ENCODE results near the gene HTR2B.

The HTR2B gene

GRCh38 chr2:231134910-231135655, 10.2 kb upstream of the HTR2B start:
- Histone ChIP-seq H3K4me1 (ENCODE audit: control insufficient read depth in 5 of 5, insufficient read depth in 5 of 5, low read length in 5 of 5) (peaks cover 0 to 6% (median 3%) of the 10 kb centered on the region in 5 donors), H3K27me3 (ENCODE audit: control insufficient read depth in 5 of 5, insufficient read depth in 4 of 5, low read length in 5 of 5) (no peaks in the 10 kb centered on the region), H3K36me3 (ENCODE audit: control insufficient read depth in 5 of 5, insufficient read depth in 5 of 5, low read length in 5 of 5) (peaks cover 0 to 6% (median 4%) of the 10 kb centered on the region in 5 donors), H3K9ac (ENCODE audit: low read length in 5 of 5) (no peak overlapping the region), H3K4me3 (ENCODE audit: low read depth in 1 of 5, low read length in 5 of 5) (no peak overlapping the region), H3K9me3 (ENCODE audit: control insufficient read depth in 5 of 5, low read length in 5 of 5) (no peaks in the 10 kb centered on the region), H3K27ac (ENCODE audit: low read depth, low read length) (no peak overlapping the region)

DNA sequence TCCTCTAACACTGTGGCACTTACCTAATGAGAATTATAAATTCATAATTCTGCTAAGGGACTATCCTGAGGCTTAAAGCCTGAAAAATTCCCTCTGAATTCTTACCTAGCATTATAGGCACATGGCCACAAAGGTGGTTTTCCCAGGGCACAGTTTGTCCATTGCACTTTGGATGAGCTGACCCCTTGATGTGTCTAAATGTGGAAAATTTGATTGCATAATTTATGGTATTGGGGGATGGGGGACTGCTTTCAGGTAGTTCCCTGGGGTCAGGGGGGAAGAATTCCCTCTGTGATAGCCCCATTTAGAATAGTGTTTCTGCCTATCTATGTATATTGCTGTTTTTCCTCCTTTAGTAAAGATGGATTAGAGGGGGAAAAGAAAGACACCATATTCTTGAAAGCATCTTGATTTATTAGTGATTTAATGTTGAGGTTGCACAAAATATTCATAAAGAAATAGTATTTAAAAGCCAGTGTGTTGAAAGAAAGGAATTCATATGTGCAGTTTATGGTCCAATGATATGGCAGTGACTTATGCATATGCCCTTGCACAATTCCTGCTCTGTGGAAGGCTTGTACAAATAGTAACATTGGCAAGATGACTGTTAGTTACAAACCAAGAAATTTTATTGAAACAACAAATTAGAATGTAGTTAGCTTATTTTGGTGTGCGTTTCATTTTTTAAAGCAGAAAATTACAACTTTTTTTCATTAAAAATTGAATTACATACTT, 8.7 kb upstream of the HTR2B start:
- Histone ChIP-seq H3K27ac (ENCODE audit: low read depth, low read length) (no peak overlapping the region), H3K9ac (ENCODE audit: low read length in 5 of 5) (no peak overlapping the region), H3K4me1 (ENCODE audit: control insufficient read depth in 5 of 5, insufficient read depth in 5 of 5, low read length in 5 of 5) (peaks cover 0 to 6% (median 3%) of the 10 kb centered on the region in 5 donors), H3K36me3 (ENCODE audit: control insufficient read depth in 5 of 5, insufficient read depth in 5 of 5, low read length in 5 of 5) (peaks cover 0 to under 1% (median 0%) of the 10 kb centered on the region in 5 donors), H3K4me3 (ENCODE audit: low read depth in 1 of 5, low read length in 5 of 5) (no peak overlapping the region), H3K9me3 (ENCODE audit: control insufficient read depth in 5 of 5, low read length in 5 of 5) (no peaks in the 10 kb centered on the region), H3K27me3 (ENCODE audit: control insufficient read depth in 5 of 5, insufficient read depth in 4 of 5, low read length in 5 of 5) (no peaks in the 10 kb centered on the region)

DNA sequence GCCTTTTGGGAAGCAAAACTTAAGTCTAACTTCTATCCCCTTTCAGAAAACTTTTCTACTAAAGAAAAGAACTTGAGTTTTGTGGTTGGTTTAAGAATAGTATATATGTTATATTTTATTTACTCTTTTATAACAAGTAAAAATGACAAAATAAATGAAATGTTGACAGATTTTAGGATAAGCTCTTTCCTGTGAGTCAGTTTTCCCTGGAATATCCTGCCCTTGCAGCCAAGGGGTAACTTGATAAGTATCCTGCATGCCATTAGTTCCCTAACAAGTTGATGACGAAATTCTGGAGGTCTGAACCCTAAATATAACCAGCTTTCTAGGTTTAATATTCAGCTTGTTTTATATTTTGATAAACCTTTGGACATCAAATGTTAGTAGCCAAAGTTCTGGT, 7.3 kb upstream of the HTR2B start:
- Histone ChIP-seq H3K4me1 (ENCODE audit: control insufficient read depth in 5 of 5, insufficient read depth in 5 of 5, low read length in 5 of 5) (peaks cover 0 to 6% (median 3%) of the 10 kb centered on the region in 5 donors), H3K27ac (ENCODE audit: low read depth, low read length) (no peak overlapping the region), H3K27me3 (ENCODE audit: control insufficient read depth in 5 of 5, insufficient read depth in 4 of 5, low read length in 5 of 5) (no peaks in the 10 kb centered on the region), H3K9ac (ENCODE audit: low read length in 5 of 5) (no peak overlapping the region), H3K36me3 (ENCODE audit: control insufficient read depth in 5 of 5, insufficient read depth in 5 of 5, low read length in 5 of 5) (no peaks in the 10 kb centered on the region), H3K9me3 (ENCODE audit: control insufficient read depth in 5 of 5, low read length in 5 of 5) (no peaks in the 10 kb centered on the region), H3K4me3 (ENCODE audit: low read depth in 1 of 5, low read length in 5 of 5) (no peak overlapping the region)

GRCh38 chr2:231130336-231131056, 5.7 kb upstream of the HTR2B start:
- Histone ChIP-seq H3K4me1 (ENCODE audit: control insufficient read depth in 5 of 5, insufficient read depth in 5 of 5, low read length in 5 of 5) (peaks cover 0 to 6% (median 3%) of the 10 kb centered on the region in 5 donors), H3K27ac (ENCODE audit: low read depth, low read length) (no peak overlapping the region), H3K4me3 (ENCODE audit: low read depth in 1 of 5, low read length in 5 of 5) (no peak overlapping the region), H3K9ac (ENCODE audit: low read length in 5 of 5) (no peak overlapping the region), H3K27me3 (ENCODE audit: control insufficient read depth in 5 of 5, insufficient read depth in 4 of 5, low read length in 5 of 5) (no peaks in the 10 kb centered on the region), H3K36me3 (ENCODE audit: control insufficient read depth in 5 of 5, insufficient read depth in 5 of 5, low read length in 5 of 5) (no peaks in the 10 kb centered on the region), H3K9me3 (ENCODE audit: control insufficient read depth in 5 of 5, low read length in 5 of 5) (no peaks in the 10 kb centered on the region)

GRCh38 chr2:231129216-231129615, 4.4 kb upstream of the HTR2B start:
- H3K9me3 ChIP-seq (ENCODE audit: control insufficient read depth in 5 of 5, low read length in 5 of 5), result no peaks in the 10 kb centered on the region
- no peaks in the 10 kb centered on the region for H3K36me3 ChIP-seq (ENCODE audit: control insufficient read depth in 5 of 5, insufficient read depth in 5 of 5, low read length in 5 of 5)
- H3K4me1 ChIP-seq (ENCODE audit: control insufficient read depth in 5 of 5, insufficient read depth in 5 of 5, low read length in 5 of 5), result peaks cover 0 to 9% (median 2%) of the 10 kb centered on the region in 5 donors
- H3K4me3 ChIP-seq (ENCODE audit: low read depth in 1 of 5, low read length in 5 of 5), result no peak overlapping the region
- H3K27ac ChIP-seq (ENCODE audit: low read depth, low read length), result no peak overlapping the region
- no peaks in the 10 kb centered on the region for H3K27me3 ChIP-seq (ENCODE audit: control insufficient read depth in 5 of 5, insufficient read depth in 4 of 5, low read length in 5 of 5)
- H3K9ac ChIP-seq (ENCODE audit: low read length in 5 of 5), result no peak overlapping the region

- Histone ChIP-seq H3K27me3 (ENCODE audit: control insufficient read depth in 5 of 5, insufficient read depth in 4 of 5, low read length in 5 of 5) (no peaks in the 10 kb centered on the region), H3K9me3 (ENCODE audit: control insufficient read depth in 5 of 5, low read length in 5 of 5) (no peaks in the 10 kb centered on the region), H3K4me3 (ENCODE audit: low read depth in 1 of 5, low read length in 5 of 5) (no peak overlapping the region), H3K27ac (ENCODE audit: low read depth, low read length) (no peak overlapping the region), H3K36me3 (ENCODE audit: control insufficient read depth in 5 of 5, insufficient read depth in 5 of 5, low read length in 5 of 5) (no peaks in the 10 kb centered on the region), H3K9ac (ENCODE audit: low read length in 5 of 5) (no peak overlapping the region), H3K4me1 (ENCODE audit: control insufficient read depth in 5 of 5, insufficient read depth in 5 of 5, low read length in 5 of 5) (peaks cover 0 to 15% (median 1%) of the 10 kb centered on the region in 5 donors)
Observed at GRCh38 chr2:231128541-231128940, 3.7 kb upstream of the HTR2B start.

DNA sequence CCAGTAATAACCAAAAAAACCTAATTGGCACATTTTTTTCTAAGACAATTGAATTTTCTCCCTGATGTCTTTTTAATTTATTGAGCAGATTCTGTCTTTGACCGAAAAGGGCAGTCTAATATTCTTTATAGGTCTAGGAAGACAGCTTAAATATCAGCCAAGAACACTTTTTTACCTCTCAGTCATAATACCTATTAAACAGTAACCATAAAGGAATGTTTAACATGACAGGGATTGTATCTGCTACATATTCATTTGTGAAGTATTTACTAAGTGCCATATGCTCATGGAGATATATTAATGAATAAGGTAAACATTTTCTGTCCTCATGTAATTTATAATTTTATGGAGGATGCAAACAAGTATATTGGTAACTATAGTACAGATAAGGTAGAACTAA, 3.1 kb upstream of the HTR2B start:
- Histone ChIP-seq H3K36me3 (ENCODE audit: control insufficient read depth in 5 of 5, insufficient read depth in 5 of 5, low read length in 5 of 5) (no peaks in the 10 kb centered on the region), H3K4me1 (ENCODE audit: control insufficient read depth in 5 of 5, insufficient read depth in 5 of 5, low read length in 5 of 5) (peaks cover 0 to 19% (median 4%) of the 10 kb centered on the region in 5 donors), H3K9ac (ENCODE audit: low read length in 5 of 5) (no peak overlapping the region), H3K9me3 (ENCODE audit: control insufficient read depth in 5 of 5, low read length in 5 of 5) (no peaks in the 10 kb centered on the region), H3K4me3 (ENCODE audit: low read depth in 1 of 5, low read length in 5 of 5) (no peak overlapping the region), H3K27ac (ENCODE audit: low read depth, low read length) (no peak overlapping the region), H3K27me3 (ENCODE audit: control insufficient read depth in 5 of 5, insufficient read depth in 4 of 5, low read length in 5 of 5) (no peaks in the 10 kb centered on the region)

DNA sequence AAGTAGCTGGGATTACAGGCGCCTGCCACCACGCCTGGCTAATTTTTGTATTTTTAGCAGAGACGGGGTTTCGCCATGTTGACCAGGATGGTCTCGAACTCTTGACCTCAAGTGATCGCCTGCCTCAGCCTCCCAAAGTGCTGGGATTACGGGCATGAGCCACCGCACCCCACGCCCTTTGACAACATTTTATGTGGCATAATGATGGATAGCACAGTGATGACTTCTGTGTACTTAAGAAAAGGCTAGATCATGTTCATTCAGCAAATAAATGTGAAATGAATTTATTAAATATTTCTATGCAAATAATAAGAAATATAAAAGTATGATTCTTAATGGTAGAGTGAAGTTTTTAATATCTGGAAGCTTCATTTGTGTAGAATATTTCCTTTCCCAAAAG, 2.6 kb upstream of the HTR2B start:
- no peaks in the 10 kb centered on the region for H3K9me3 ChIP-seq (ENCODE audit: control insufficient read depth in 5 of 5, low read length in 5 of 5)
- H3K27ac ChIP-seq (ENCODE audit: low read depth, low read length), result no peak overlapping the region
- no peaks in the 10 kb centered on the region for H3K36me3 ChIP-seq (ENCODE audit: control insufficient read depth in 5 of 5, insufficient read depth in 5 of 5, low read length in 5 of 5)
- H3K4me1 ChIP-seq (ENCODE audit: control insufficient read depth in 5 of 5, insufficient read depth in 5 of 5, low read length in 5 of 5), result peaks cover 0 to 17% (median 4%) of the 10 kb centered on the region in 5 donors
- no peak overlapping the region for H3K9ac ChIP-seq (ENCODE audit: low read length in 5 of 5)
- H3K27me3 ChIP-seq (ENCODE audit: control insufficient read depth in 5 of 5, insufficient read depth in 4 of 5, low read length in 5 of 5), result no peaks in the 10 kb centered on the region
- H3K4me3 ChIP-seq (ENCODE audit: low read depth in 1 of 5, low read length in 5 of 5), result no peak overlapping the region

DNA sequence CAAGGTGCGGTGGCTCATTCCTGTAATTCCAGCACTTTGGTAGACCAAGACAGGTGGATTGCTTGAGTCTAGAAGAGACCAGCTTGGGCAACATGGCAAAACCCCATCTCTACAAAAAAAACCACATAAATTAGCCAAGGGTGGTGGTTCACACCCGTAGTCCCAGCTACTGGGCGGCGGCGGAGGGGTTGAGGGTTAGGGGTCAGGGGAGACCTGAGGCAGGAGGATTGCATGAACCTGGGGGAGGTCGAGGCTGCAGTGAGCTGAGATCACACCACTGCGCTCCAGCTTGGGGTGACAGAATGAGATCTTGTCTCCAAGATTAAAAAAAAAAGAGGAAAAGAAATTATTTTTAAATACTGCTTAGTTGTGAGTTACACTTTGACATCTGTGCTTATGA, 1.3 kb upstream of the HTR2B start:
- H3K4me3 ChIP-seq (ENCODE audit: low read depth in 1 of 5, low read length in 5 of 5), result no peak overlapping the region
- H3K9ac ChIP-seq (ENCODE audit: low read length in 5 of 5), result no peak overlapping the region
- peaks cover 0 to 16% (median 4%) of the 10 kb centered on the region in 5 donors for H3K4me1 ChIP-seq (ENCODE audit: control insufficient read depth in 5 of 5, insufficient read depth in 5 of 5, low read length in 5 of 5)
- H3K36me3 ChIP-seq (ENCODE audit: control insufficient read depth in 5 of 5, insufficient read depth in 5 of 5, low read length in 5 of 5), result no peaks in the 10 kb centered on the region
- H3K9me3 ChIP-seq (ENCODE audit: control insufficient read depth in 5 of 5, low read length in 5 of 5), result no peaks in the 10 kb centered on the region
- H3K27ac ChIP-seq (ENCODE audit: low read depth, low read length), result no peak overlapping the region
- H3K27me3 ChIP-seq (ENCODE audit: control insufficient read depth in 5 of 5, insufficient read depth in 4 of 5, low read length in 5 of 5), result no peaks in the 10 kb centered on the region

All from subcutaneous abdominal adipose tissue (tissue), 5 donors.